IMR-90 (cell line): Measurements from ENCODE around the gene MYDGF. TPM values are rescaled to one million over a fixed set of nuclear protein-coding genes. Genes with fewer than 3 reads are reported as not detected.

Source experiments
- ATAC-seq: fragments of 200-7000 bp; cut with Tn5 transposase; 2 replicates; pipeline ENCODE4 v1.9.1; 2020; ENCODE audit warnings: low read depth, mild to moderate bottlenecking, moderate library complexity
- BruUV-seq: library from RNA; stranded (reverse); fragments of 400-500 nt; replicated peaks from 2 replicates; lab custom pipeline; 2021; lab: Mats Ljungman, UMichigan
- CTCF ChIA-PET: fragments of 300-600 bp; formaldehyde crosslinking; extraction: SDS; loops from one replicate; lab custom pipeline; 2021; ENCODE audit warnings: antibody characterized with exemption; lab: Yijun Ruan, JAX
- POLR2A ChIA-PET: fragments of 300-600 bp; sonication (Branson Sonifier 250); formaldehyde crosslinking; loops from one replicate; lab custom pipeline; 2022; ENCODE audit warnings: antibody characterized with exemption; ENCODE audit not compliant: unreplicated experiment; lab: Charles Lee
- DNase-seq: peaks from one replicate; pipeline ENCODE4 v3.0.0; 2013
- H2AFZ ChIP-seq: replicated peaks from 2 replicates; pipeline ENCODE3; 2013; ENCODE audit warnings: low read length, mild to moderate bottlenecking; ENCODE audit not compliant: poor library complexity
- H2AK5ac ChIP-seq: 2 replicates; pipeline ENCODE4 v1.6.1; 2013; ENCODE audit warnings: low read depth, low read length, inconsistent platforms
- H2AK9ac ChIP-seq: replicated peaks from 2 replicates; pipeline ENCODE3; 2013; ENCODE audit warnings: mild to moderate bottlenecking, low read depth, low read length, moderate library complexity; ENCODE audit not compliant: poor library complexity
- H2BK120ac ChIP-seq: 2 replicates; pipeline ENCODE4 v1.6.1; 2013; ENCODE audit warnings: low read depth, low read length, inconsistent platforms
- H2BK15ac ChIP-seq: 3 replicates; pipeline ENCODE4 v1.6.1; 2013; ENCODE audit warnings: low read depth, low read length, inconsistent platforms
- H2BK20ac ChIP-seq: 2 replicates; pipeline ENCODE4 v1.6.1; 2013; ENCODE audit warnings: low read depth, mild to moderate bottlenecking, inconsistent platforms, low read length, moderate library complexity
- H2BK5ac ChIP-seq: 2 replicates; pipeline ENCODE4 v1.6.1; 2013; ENCODE audit warnings: mild to moderate bottlenecking, low read depth, low read length, inconsistent platforms; ENCODE audit not compliant: poor library complexity, severe bottlenecking
- H3K14ac ChIP-seq: replicated peaks from 2 replicates; pipeline ENCODE4 v1.6.1; 2013; ENCODE audit warnings: low read depth, low read length, inconsistent platforms
- H3K18ac ChIP-seq: 2 replicates; pipeline ENCODE4 v1.6.1; 2013; ENCODE audit warnings: low read depth, low read length, control low read depth
- H3K23ac ChIP-seq: 2 replicates; pipeline ENCODE4 v1.6.1; 2013; ENCODE audit warnings: low read depth, low read length, inconsistent platforms
- H3K27ac ChIP-seq: 2 replicates; pipeline ENCODE4 v1.5.1; 2013; ENCODE audit warnings: mild to moderate bottlenecking, control low read depth, low read length; ENCODE audit not compliant: insufficient read depth
- H3K27me3 ChIP-seq: 2 replicates; pipeline ENCODE4 v1.6.1; 2013; ENCODE audit warnings: low read length; ENCODE audit not compliant: control insufficient read depth, insufficient read depth
- H3K36me3 ChIP-seq: 2 replicates; pipeline ENCODE4 v1.6.1; 2013; ENCODE audit warnings: low read length, mixed read lengths; ENCODE audit not compliant: control insufficient read depth, insufficient read depth
- H3K4ac ChIP-seq: 2 replicates; pipeline ENCODE4 v1.6.1; 2013; ENCODE audit warnings: low read depth, low read length, inconsistent platforms
- H3K4me1 ChIP-seq: 2 replicates; pipeline ENCODE4 v1.6.1; 2013; ENCODE audit warnings: low read length, mixed read lengths; ENCODE audit not compliant: control insufficient read depth, insufficient read depth
- H3K4me2 ChIP-seq: 2 replicates; pipeline ENCODE4 v1.6.1; 2013; ENCODE audit warnings: low read depth, mild to moderate bottlenecking, control low read depth, low read length, moderate library complexity
- H3K4me3 ChIP-seq: 2 replicates; pipeline ENCODE4 v1.5.1; 2013; ENCODE audit warnings: low read depth, mild to moderate bottlenecking, control low read depth, low read length, moderate library complexity; ENCODE audit not compliant: insufficient read depth
- H3K56ac ChIP-seq: 2 replicates; pipeline ENCODE4 v1.6.1; 2013; ENCODE audit warnings: low read length, inconsistent platforms; ENCODE audit not compliant: insufficient read depth; ENCODE audit errors: extremely low read depth
- H3K79me1 ChIP-seq, 2 experiments: 2 replicates each; pipeline ENCODE4 v1.6.1; 2013; ENCODE audit warnings: low read length in 2 of 2, inconsistent platforms in 1 of 2, low read depth in 1 of 2
- H3K9ac ChIP-seq: 2 replicates; pipeline ENCODE4 v1.6.1; 2013; ENCODE audit warnings: low read depth, low read length, control low read depth
- H3K9me1 ChIP-seq: 2 replicates; pipeline ENCODE4 v1.6.1; 2013; ENCODE audit warnings: low read length, inconsistent platforms; ENCODE audit not compliant: insufficient read depth
- H3K9me3 ChIP-seq: 2 replicates; pipeline ENCODE4 v1.6.1; 2013; ENCODE audit warnings: low read length; ENCODE audit not compliant: control insufficient read depth, insufficient read depth
- H4K20me1 ChIP-seq: 2 replicates; pipeline ENCODE4 v1.6.1; 2013; ENCODE audit warnings: low read length, inconsistent platforms; ENCODE audit not compliant: insufficient read depth
- H4K5ac ChIP-seq: 2 replicates; pipeline ENCODE4 v1.6.1; 2013; ENCODE audit warnings: mild to moderate bottlenecking, low read depth, low read length, control low read depth
- H4K8ac ChIP-seq, 2 experiments: 2 replicates each; pipeline ENCODE4 v1.6.1; 2013; ENCODE audit warnings: low read depth in 2 of 2, low read length in 2 of 2, control low read depth in 1 of 2, inconsistent platforms in 1 of 2
- H4K91ac ChIP-seq: 2 replicates; pipeline ENCODE4 v1.6.1; 2013; ENCODE audit warnings: low read depth, low read length, inconsistent platforms; ENCODE audit not compliant: insufficient read depth
- BHLHE40 ChIP-seq: fragments of 150-350 bp; IDR thresholded peaks from 2 replicates; pipeline ENCODE4 v1.6.1; 2016; ENCODE audit warnings: mild to moderate bottlenecking, low read depth, low read length
- CEBPB ChIP-seq: IDR thresholded peaks from 2 replicates; pipeline ENCODE4 v1.6.1; 2012; ENCODE audit warnings: low read depth, low read length, improper control_type of control experiment
- CHD1 ChIP-seq: IDR thresholded peaks from 2 replicates; pipeline ENCODE4 v1.6.1; 2012; ENCODE audit warnings: low read depth, low read length, improper control_type of control experiment
- FOS ChIP-seq: fragments of 150-350 bp; IDR thresholded peaks from 2 replicates; pipeline ENCODE4 v1.6.1; 2016; ENCODE audit warnings: low read depth, low read length
- MAFK ChIP-seq: IDR thresholded peaks from 2 replicates; pipeline ENCODE4 v1.6.1; 2012; ENCODE audit warnings: low read depth, low read length, improper control_type of control experiment
- MAZ ChIP-seq: IDR thresholded peaks from 2 replicates; pipeline ENCODE4 v1.6.1; 2012; ENCODE audit warnings: low read depth, mild to moderate bottlenecking, low read length, improper control_type of control experiment, moderate library complexity, borderline replicate concordance
- MXI1 ChIP-seq: IDR thresholded peaks from 2 replicates; pipeline ENCODE4 v1.6.1; 2012; ENCODE audit warnings: low read depth, mild to moderate bottlenecking, low read length, moderate library complexity, borderline replicate concordance
- NFE2L2 ChIP-seq: fragments of 150-350 bp; IDR thresholded peaks from 2 replicates; pipeline ENCODE4 v1.6.1; 2016; ENCODE audit warnings: low read depth, mild to moderate bottlenecking, low read length
- POLR2A ChIP-seq: IDR thresholded peaks from 2 replicates; pipeline ENCODE4 v1.6.1; 2012; ENCODE audit warnings: mild to moderate bottlenecking, low read depth, low read length
- RAD21 ChIP-seq: IDR thresholded peaks from 2 replicates; pipeline ENCODE4 v1.6.1; 2012; ENCODE audit warnings: low read length, improper control_type of control experiment
- RCOR1 ChIP-seq: IDR thresholded peaks from 2 replicates; pipeline ENCODE4 v1.6.1; 2012; ENCODE audit warnings: mild to moderate bottlenecking, low read length, improper control_type of control experiment; ENCODE audit not compliant: insufficient replicate concordance
- RFX5 ChIP-seq: IDR thresholded peaks from 2 replicates; pipeline ENCODE4 v1.8.0; 2012; ENCODE audit warnings: low read depth, mild to moderate bottlenecking, low read length, moderate library complexity
- SMC3 ChIP-seq: fragments of 150-350 bp; IDR thresholded peaks from 2 replicates; pipeline ENCODE4 v1.6.1; 2016; ENCODE audit warnings: low read depth, mild to moderate bottlenecking, antibody characterized with exemption, low read length, moderate library complexity
- WGBS, 2 experiments: methylation state at CpG; one replicate each; pipeline versions ENCODE4 v1.1.5 to v1.1.7; 2013; ENCODE audit warnings: missing lambda C conversion rate in 2 of 2; ENCODE audit not compliant: insufficient read length in 1 of 2; ENCODE audit errors: extremely low coverage in 2 of 2; 5-methylcytosine and 5-hydroxymethylcytosine counted together
- dilution Hi-C: fragments of 300-500 bp; cut with HindIII; formaldehyde crosslinking; loops from one replicate; pipeline ENCODE4 v1.14.3; 2018; ENCODE audit warnings: low sequenced_read_pairs; ENCODE audit not compliant: unreplicated experiment
- in situ Hi-C: fragments of 300-500 bp; cut with MboI; formaldehyde crosslinking; loops from 3 replicates; pipeline ENCODE4 v1.14.3; 2019; ENCODE audit warnings: low sequenced_read_pairs, inconsistent platforms, mixed read lengths
- intact Hi-C: fragments of 100-400 bp; cut with micrococcal nuclease; formaldehyde crosslinking; loops from 2 replicates; pipeline ENCODE4 v1.10.0; 2022
- polyA plus RNA-seq, 3 experiments: library from polyadenylated mRNA; depleted of rRNA; stranded (reverse); fragments of >200 nt; gene quantifications; 2 replicates each; pipeline ENCODE4 v1.2.3, GENCODE V29; 2012; ENCODE audit warnings: low replicate concordance in 1 of 3
- total RNA-seq: library from RNA; depleted of rRNA; stranded (reverse); fragments of >200 nt; gene quantifications from 2 replicates; pipeline ENCODE4 v1.2.3, GENCODE V29; 2012
- TF ChIP-seq, protein P1 (sequence below): fragments of 150-350 bp; IDR thresholded peaks from 2 replicates; pipeline ENCODE4 v1.6.1; 2016; ENCODE audit warnings: low read depth, mild to moderate bottlenecking, low read length, moderate library complexity, borderline replicate concordance
- TF ChIP-seq, protein P2 (sequence below): fragments of 150-350 bp; IDR thresholded peaks from 2 replicates; pipeline ENCODE4 v1.6.1; 2017; ENCODE audit warnings: mild to moderate bottlenecking, antibody characterized with exemption, low read length, low read depth
- TF ChIP-seq, protein P3 (sequence below): conservative IDR thresholded peaks from 2 replicates; pipeline ENCODE4 v1.5.1; 2012; ENCODE audit warnings: mild to moderate bottlenecking, low read depth, low read length, improper control_type of control experiment

Gene MYDGF
- total and polyA plus RNA-seq, 2 of the 4 experiments (the other 2 are of a cell fraction) = 203 to 310 TPM

DNA sequence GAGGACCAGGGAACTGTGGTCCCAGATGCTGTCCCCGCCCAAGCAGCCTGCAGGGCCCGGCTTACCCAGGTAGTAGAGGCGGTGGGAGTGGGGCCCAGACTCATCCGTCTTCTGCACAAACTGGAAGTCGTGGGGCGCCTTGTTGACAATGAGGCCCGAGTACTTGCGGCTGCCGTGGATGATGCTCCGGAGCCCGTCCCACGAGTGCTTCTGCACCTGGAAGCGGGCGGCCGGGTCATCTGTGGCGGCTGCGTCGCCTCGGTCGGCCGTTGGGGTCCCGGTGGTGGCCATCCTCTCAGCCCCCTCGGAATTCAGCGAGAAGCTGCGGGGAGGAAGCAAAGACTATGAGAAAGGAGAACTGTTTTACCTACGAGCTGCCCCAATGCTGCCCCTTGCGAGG lies 43.9 kb upstream of the MYDGF start:
- H3K4me3 ChIP-seq = no peak overlapping the region
- ATAC-seq (no peak), DNase-seq (no peak)
- H4K20me1 ChIP-seq = no peaks in the 10 kb centered on the region
- H2BK20ac ChIP-seq = peak overlapping the region; percentile 79
- H2BK5ac ChIP-seq = peak overlapping the region; percentile 98
- H3K36me3 ChIP-seq = peaks cover 78% of the 10 kb centered on the region
- no peak overlapping the region; the same call in 1 of the 2 replicates for H3K56ac ChIP-seq
- H3K9me1 ChIP-seq = peaks cover 15% of the 10 kb centered on the region
- dilution Hi-C loops = no loop called here
- H3K4me2 ChIP-seq = no peak overlapping the region; the same call in 1 of the 2 replicates
- peak overlapping the region; percentile 90 for H2BK120ac ChIP-seq
- peak overlapping the region; percentile 93 for H4K91ac ChIP-seq
- WGBS, 2 experiments = 97% methylated on average over 5 of the region's 27 CpGs; no CpG with 5 or more reads in 1 of the 2 experiments
- H2AK9ac ChIP-seq = peak overlapping the region; percentile 100
- ChIA-PET POLR2A (interaction anchor here (0.6 kb wide), 1 partner anchor 18 kb away, joined by 4 read pairs; no protein-coding TSS in a partner anchor), CTCF (no interaction called here)
- no peak overlapping the region for H3K9ac ChIP-seq
- peaks cover 26 to 88% of the 10 kb centered on the region in 2 experiments for H3K79me1 ChIP-seq
- peak overlapping the region; percentile 94 for H2AK5ac ChIP-seq
- H3K27ac ChIP-seq = peak overlapping the region; percentile 77
- no peaks in the 10 kb centered on the region for H3K9me3 ChIP-seq
- peak overlapping the region; percentile 96 for H3K4ac ChIP-seq
- TF ChIP-seq, protein P1, sequence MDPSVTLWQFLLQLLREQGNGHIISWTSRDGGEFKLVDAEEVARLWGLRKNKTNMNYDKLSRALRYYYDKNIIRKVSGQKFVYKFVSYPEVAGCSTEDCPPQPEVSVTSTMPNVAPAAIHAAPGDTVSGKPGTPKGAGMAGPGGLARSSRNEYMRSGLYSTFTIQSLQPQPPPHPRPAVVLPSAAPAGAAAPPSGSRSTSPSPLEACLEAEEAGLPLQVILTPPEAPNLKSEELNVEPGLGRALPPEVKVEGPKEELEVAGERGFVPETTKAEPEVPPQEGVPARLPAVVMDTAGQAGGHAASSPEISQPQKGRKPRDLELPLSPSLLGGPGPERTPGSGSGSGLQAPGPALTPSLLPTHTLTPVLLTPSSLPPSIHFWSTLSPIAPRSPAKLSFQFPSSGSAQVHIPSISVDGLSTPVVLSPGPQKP = no peak
- TF ChIP-seq MAFK = no peak
- no peak for TF ChIP-seq FOS
- TF ChIP-seq CEBPB = no peak
- TF ChIP-seq RFX5 = no peak
- TF ChIP-seq MAZ = no peak
- TF ChIP-seq, protein P2, sequence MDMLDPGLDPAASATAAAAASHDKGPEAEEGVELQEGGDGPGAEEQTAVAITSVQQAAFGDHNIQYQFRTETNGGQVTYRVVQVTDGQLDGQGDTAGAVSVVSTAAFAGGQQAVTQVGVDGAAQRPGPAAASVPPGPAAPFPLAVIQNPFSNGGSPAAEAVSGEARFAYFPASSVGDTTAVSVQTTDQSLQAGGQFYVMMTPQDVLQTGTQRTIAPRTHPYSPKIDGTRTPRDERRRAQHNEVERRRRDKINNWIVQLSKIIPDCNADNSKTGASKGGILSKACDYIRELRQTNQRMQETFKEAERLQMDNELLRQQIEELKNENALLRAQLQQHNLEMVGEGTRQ = no peak
- no peak for TF ChIP-seq BHLHE40
- TF ChIP-seq, protein P3, sequence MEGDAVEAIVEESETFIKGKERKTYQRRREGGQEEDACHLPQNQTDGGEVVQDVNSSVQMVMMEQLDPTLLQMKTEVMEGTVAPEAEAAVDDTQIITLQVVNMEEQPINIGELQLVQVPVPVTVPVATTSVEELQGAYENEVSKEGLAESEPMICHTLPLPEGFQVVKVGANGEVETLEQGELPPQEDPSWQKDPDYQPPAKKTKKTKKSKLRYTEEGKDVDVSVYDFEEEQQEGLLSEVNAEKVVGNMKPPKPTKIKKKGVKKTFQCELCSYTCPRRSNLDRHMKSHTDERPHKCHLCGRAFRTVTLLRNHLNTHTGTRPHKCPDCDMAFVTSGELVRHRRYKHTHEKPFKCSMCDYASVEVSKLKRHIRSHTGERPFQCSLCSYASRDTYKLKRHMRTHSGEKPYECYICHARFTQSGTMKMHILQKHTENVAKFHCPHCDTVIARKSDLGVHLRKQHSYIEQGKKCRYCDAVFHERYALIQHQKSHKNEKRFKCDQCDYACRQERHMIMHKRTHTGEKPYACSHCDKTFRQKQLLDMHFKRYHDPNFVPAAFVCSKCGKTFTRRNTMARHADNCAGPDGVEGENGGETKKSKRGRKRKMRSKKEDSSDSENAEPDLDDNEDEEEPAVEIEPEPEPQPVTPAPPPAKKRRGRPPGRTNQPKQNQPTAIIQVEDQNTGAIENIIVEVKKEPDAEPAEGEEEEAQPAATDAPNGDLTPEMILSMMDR = no peak
- no peak for TF ChIP-seq CHD1
- no peak for TF ChIP-seq RCOR1
- no peak for TF ChIP-seq MXI1
- no peak for TF ChIP-seq SMC3
- no peak for TF ChIP-seq RAD21
- TF ChIP-seq POLR2A = no peak
- TF ChIP-seq NFE2L2 = no peak
- H3K27me3 ChIP-seq = no peaks in the 10 kb centered on the region
- H3K4me1 ChIP-seq = peaks cover 15% of the 10 kb centered on the region
- H3K23ac ChIP-seq = peak overlapping the region; percentile 50; the same call in 1 of the 2 replicates
- peak overlapping the region; percentile 40 for H2AFZ ChIP-seq
- H3K14ac ChIP-seq = peak overlapping the region; percentile 89
- peak overlapping the region; percentile 80 to 85; a peak in 3 of 4 replicates for H4K8ac ChIP-seq
- BruUV-seq = no TSS peak
- H4K5ac ChIP-seq = peak overlapping the region; percentile 74; the same call in 1 of the 2 replicates
- intact Hi-C loops = no loop called here
- peak overlapping the region; percentile 79; the same call in 1 of the 2 replicates for H3K18ac ChIP-seq
- H2BK15ac ChIP-seq = peak overlapping the region; percentile 93; the same call in 1 of the 3 replicates
- in situ Hi-C loops = no loop called here
